ENCODE measurements around the gene JPH3.

DNA sequence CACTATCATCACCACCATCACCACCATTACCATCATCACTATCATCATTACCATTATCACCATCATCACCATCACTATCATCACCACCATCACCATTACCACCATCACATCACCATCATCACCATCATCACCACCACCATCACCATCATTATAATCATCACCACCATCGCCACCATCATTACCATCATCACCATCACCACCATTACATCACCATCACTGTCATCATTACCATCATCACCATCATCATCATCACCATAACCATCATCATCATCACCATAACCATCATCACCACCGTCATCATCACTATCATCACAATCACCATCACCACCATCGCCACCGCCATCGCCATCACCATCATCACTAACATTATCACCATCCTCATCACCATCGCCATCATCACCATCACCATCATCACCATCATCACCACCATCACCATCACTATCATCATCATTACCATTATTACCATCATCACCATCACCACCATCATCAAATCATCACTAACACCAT is 4.9 kb upstream of the JPH3 start:
- TF ChIP-seq POLR2A (IDR thresholded peaks at IDR 0.05; ENCODE audit: low read length) (no peak), GATA1 (IDR thresholded peaks at IDR 0.05; ENCODE audit: low read depth, low read length) (no peak)
